SK-N-MC (cell line): Measurements from ENCODE around the gene TRNP1.

Experiments
- DNase-seq: peaks from one replicate; pipeline ENCODE4 v3.0.0-alpha.2; 2011; ENCODE audit warnings: low read depth, low spot score
- H3K27ac ChIP-seq: fragments of 200-600 bp; sonication (generic); 2 replicates; pipeline ENCODE4 v1.5.1; 2016; ENCODE audit warnings: mixed run types
- H3K36me3 ChIP-seq: fragments of 200-600 bp; sonication (generic); 2 replicates; pipeline ENCODE4 v1.6.1; 2017; ENCODE audit warnings: antibody characterized with exemption, low read length, mixed read lengths; ENCODE audit not compliant: insufficient read depth
- H3K4me3 ChIP-seq: fragments of 200-600 bp; sonication (generic); 2 replicates; pipeline ENCODE4 v1.5.1; 2016
- H3K9ac ChIP-seq: fragments of 200-600 bp; sonication (generic); 2 replicates; pipeline ENCODE4 v1.8.0; 2017; ENCODE audit warnings: mixed run types, mixed read lengths; ENCODE audit not compliant: insufficient read length
- H3K9me3 ChIP-seq: fragments of 200-600 bp; sonication (generic); 2 replicates; pipeline ENCODE4 v1.6.1; 2017; ENCODE audit warnings: low read depth, mild to moderate bottlenecking, antibody characterized with exemption, low read length, moderate library complexity, mixed read lengths
- EZH2 ChIP-seq: fragments of 200-600 bp; sonication (generic); IDR thresholded peaks from one replicate; pipeline ENCODE4 v1.6.1; 2017; ENCODE audit warnings: antibody characterized with exemption
- FOXP2 ChIP-seq: optimal IDR thresholded peaks from 2 replicates; pipeline ENCODE3; 2011; ENCODE audit warnings: mild to moderate bottlenecking, moderate library complexity; ENCODE audit not compliant: insufficient read depth; ENCODE audit errors: extremely low read length, control extremely low read depth
- POLR2AphosphoS5 ChIP-seq: IDR thresholded peaks from 2 replicates; pipeline ENCODE4 v1.6.1; 2012; ENCODE audit warnings: mild to moderate bottlenecking, low read depth, low read length, borderline replicate concordance

TRNP1 gene

GRCh38 chr1:27009601-27010197, 16.2 kb downstream of the TRNP1 start:
- H3K9me3 ChIP-seq: no peaks in the 10 kb centered on the region
- no peaks in the 10 kb centered on the region for H3K36me3 ChIP-seq
- DNase-seq: no peak
- no peak for TF ChIP-seq FOXP2
- TF ChIP-seq POLR2AphosphoS5: no peak
- TF ChIP-seq EZH2: no peak
- no peak overlapping the region for H3K9ac ChIP-seq
- peak overlapping the region; percentile 35 for H3K4me3 ChIP-seq
- H3K27ac ChIP-seq: peak overlapping the region; percentile 79

GRCh38 chr1:27010226-27010994, 16.9 kb downstream of the TRNP1 start:
- peak overlapping the region; percentile 35 for H3K4me3 ChIP-seq
- DNase-seq: no peak
- no peaks in the 10 kb centered on the region for H3K36me3 ChIP-seq
- TF ChIP-seq POLR2AphosphoS5 (no peak), EZH2 (no peak), FOXP2 (no peak)
- H3K9ac ChIP-seq: no peak overlapping the region
- H3K27ac ChIP-seq: peak overlapping the region; percentile 79
- no peaks in the 10 kb centered on the region for H3K9me3 ChIP-seq

- no peaks in the 10 kb centered on the region for H3K9me3 ChIP-seq
- no peak overlapping the region for H3K9ac ChIP-seq
- TF ChIP-seq POLR2AphosphoS5 (no peak), EZH2 (no peak), FOXP2 (no peak)
- H3K27ac ChIP-seq: peak overlapping the region; percentile 79
- no peaks in the 10 kb centered on the region for H3K36me3 ChIP-seq
- no peak for DNase-seq
- H3K4me3 ChIP-seq: peak overlapping the region; percentile 35; the same call in 1 of the 2 replicates
These were observed 17.7 kb downstream of the TRNP1 start for GRCh38 chr1:27011058-27011764.

GRCh38 chr1:27011976-27012563, 18.6 kb downstream of the TRNP1 start:
- DNase-seq: no peak
- Histone ChIP-seq H3K4me3 (no peak overlapping the region), H3K27ac (no peak overlapping the region; the same call in 1 of the 2 replicates), H3K36me3 (no peaks in the 10 kb centered on the region), H3K9me3 (no peaks in the 10 kb centered on the region), H3K9ac (no peak overlapping the region)
- TF ChIP-seq POLR2AphosphoS5 (no peak), EZH2 (no peak), FOXP2 (no peak)

GRCh38 chr1:27015260-27015659, 21.8 kb downstream of the TRNP1 start:
- no peak for TF ChIP-seq EZH2
- no peak for TF ChIP-seq FOXP2
- no peak for TF ChIP-seq POLR2AphosphoS5
- no peak overlapping the region for H3K9ac ChIP-seq
- DNase-seq: no peak
- no peak overlapping the region for H3K4me3 ChIP-seq
- H3K36me3 ChIP-seq: no peaks in the 10 kb centered on the region
- no peak overlapping the region for H3K27ac ChIP-seq
- H3K9me3 ChIP-seq: no peaks in the 10 kb centered on the region

- H3K36me3 ChIP-seq: no peaks in the 10 kb centered on the region
- H3K9ac ChIP-seq: no peak overlapping the region
- H3K27ac ChIP-seq: no peak overlapping the region
- H3K9me3 ChIP-seq: no peaks in the 10 kb centered on the region
- TF ChIP-seq FOXP2 (no peak), EZH2 (no peak), POLR2AphosphoS5 (no peak)
- H3K4me3 ChIP-seq: no peak overlapping the region
- DNase-seq: no peak
These were observed 22.9 kb downstream of the TRNP1 start for GRCh38 chr1:27016376-27016775.

GRCh38 chr1:27017207-27017606, 23.7 kb downstream of the TRNP1 start:
- no peak overlapping the region for H3K4me3 ChIP-seq
- H3K36me3 ChIP-seq: no peaks in the 10 kb centered on the region
- H3K27ac ChIP-seq: no peak overlapping the region
- no peak for DNase-seq
- no peak overlapping the region for H3K9ac ChIP-seq
- H3K9me3 ChIP-seq: no peaks in the 10 kb centered on the region
- no peak for TF ChIP-seq FOXP2
- no peak for TF ChIP-seq EZH2
- TF ChIP-seq POLR2AphosphoS5: no peak

- Histone ChIP-seq H3K9ac (no peak overlapping the region), H3K9me3 (no peaks in the 10 kb centered on the region), H3K4me3 (no peak overlapping the region), H3K36me3 (no peaks in the 10 kb centered on the region), H3K27ac (no peak overlapping the region)
- no peak for TF ChIP-seq POLR2AphosphoS5
- TF ChIP-seq FOXP2: no peak
- no peak for TF ChIP-seq EZH2
- DNase-seq: no peak
These were observed 24.8 kb downstream of the TRNP1 start for GRCh38 chr1:27018316-27018715.
